Neural cell (in vitro differentiated cells): ENCODE results near the gene POLE3.

Experiments
- CTCF ChIP-seq: fragments of 450-650 bp; IDR thresholded peaks from 2 replicates; pipeline ENCODE4 v1.5.1; 2014; ENCODE audit warnings: antibody characterized with exemption, mild to moderate bottlenecking, moderate library complexity; ENCODE audit not compliant: poor library complexity, severe bottlenecking
- EP300 ChIP-seq: fragments of 450-650 bp; conservative IDR thresholded peaks from 2 replicates; pipeline ENCODE4 v1.6.1; 2014; ENCODE audit warnings: antibody characterized with exemption, mild to moderate bottlenecking, moderate library complexity; ENCODE audit not compliant: poor library complexity, severe bottlenecking
- EZH2 ChIP-seq: fragments of 200-600, 300-800 bp; shearing (Covaris generic), sonication (generic); IDR thresholded peaks from 2 replicates; pipeline ENCODE4 v1.6.1; 2014; ENCODE audit warnings: antibody characterized with exemption, low read length, borderline replicate concordance, mild to moderate bottlenecking; ENCODE audit not compliant: insufficient read depth, poor library complexity, severe bottlenecking
- POLR2AphosphoS5 ChIP-seq: IDR thresholded peaks from 2 replicates; pipeline ENCODE4 v1.6.1; 2012
- RAD21 ChIP-seq: fragments of 450-650 bp; conservative IDR thresholded peaks from 2 replicates; pipeline ENCODE4 v1.6.1; 2014; ENCODE audit warnings: antibody characterized with exemption, mild to moderate bottlenecking, moderate library complexity
- REST ChIP-seq: IDR thresholded peaks from 2 replicates; pipeline ENCODE4 v1.6.1; 2012; ENCODE audit warnings: borderline replicate concordance
- SMC3 ChIP-seq: fragments of 450-650 bp; conservative IDR thresholded peaks from 2 replicates; pipeline ENCODE4 v1.6.1; 2014; ENCODE audit warnings: antibody characterized with exemption, mild to moderate bottlenecking, moderate library complexity; ENCODE audit not compliant: poor library complexity
- TAF1 ChIP-seq: IDR thresholded peaks from 2 replicates; pipeline ENCODE4 v1.6.1; 2012; ENCODE audit warnings: low read depth

GRCh38 chr9:113421726-113422125 lies 11.3 kb upstream of the POLE3 start:
- TF ChIP-seq CTCF (no peak), EZH2 (no peak), TAF1 (no peak), POLR2AphosphoS5 (no peak), SMC3 (no peak), REST (no peak), RAD21 (no peak), EP300 (no peak)
